Mammary epithelial cell (primary cell): Measurements from ENCODE around the gene ZBTB46.

Source experiments
- EZH2 ChIP-seq: IDR thresholded peaks from 2 replicates; pipeline ENCODE4 v1.6.1; 2012; ENCODE audit warnings: low read length, inconsistent platforms, borderline replicate concordance
- TF ChIP-seq, protein P1 (sequence below), 2 donors: IDR thresholded peaks in 1 of 2; conservative IDR thresholded peaks in 1 of 2; 2 replicates each; pipeline ENCODE4 v1.5.1; 2011 to 2012; ENCODE audit warnings: inconsistent platforms in 2 of 2, low read length in 2 of 2, mild to moderate bottlenecking in 2 of 2, control low read depth in 1 of 2, low read depth in 1 of 2; ENCODE audit not compliant: insufficient read depth in 1 of 2; ENCODE audit errors: extremely low read depth in 1 of 2

DNA sequence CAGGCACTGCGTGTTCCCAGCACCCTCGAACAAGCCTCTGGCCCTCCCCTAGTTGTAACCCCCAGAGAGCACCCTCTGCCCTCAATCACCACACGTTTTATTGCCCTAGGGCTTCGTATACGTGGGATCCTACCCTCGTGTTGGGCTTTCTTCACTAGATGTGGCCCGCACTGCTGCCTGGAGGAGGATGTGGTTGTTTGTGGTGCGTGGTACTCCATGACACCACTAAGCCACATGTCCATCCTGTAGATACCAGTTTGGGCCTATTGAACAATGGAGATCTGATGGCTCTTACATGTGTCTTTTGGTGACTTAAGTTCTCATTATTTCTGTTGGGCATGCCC, 74.4 kb downstream of the ZBTB46 start:
- TF ChIP-seq, protein P1, sequence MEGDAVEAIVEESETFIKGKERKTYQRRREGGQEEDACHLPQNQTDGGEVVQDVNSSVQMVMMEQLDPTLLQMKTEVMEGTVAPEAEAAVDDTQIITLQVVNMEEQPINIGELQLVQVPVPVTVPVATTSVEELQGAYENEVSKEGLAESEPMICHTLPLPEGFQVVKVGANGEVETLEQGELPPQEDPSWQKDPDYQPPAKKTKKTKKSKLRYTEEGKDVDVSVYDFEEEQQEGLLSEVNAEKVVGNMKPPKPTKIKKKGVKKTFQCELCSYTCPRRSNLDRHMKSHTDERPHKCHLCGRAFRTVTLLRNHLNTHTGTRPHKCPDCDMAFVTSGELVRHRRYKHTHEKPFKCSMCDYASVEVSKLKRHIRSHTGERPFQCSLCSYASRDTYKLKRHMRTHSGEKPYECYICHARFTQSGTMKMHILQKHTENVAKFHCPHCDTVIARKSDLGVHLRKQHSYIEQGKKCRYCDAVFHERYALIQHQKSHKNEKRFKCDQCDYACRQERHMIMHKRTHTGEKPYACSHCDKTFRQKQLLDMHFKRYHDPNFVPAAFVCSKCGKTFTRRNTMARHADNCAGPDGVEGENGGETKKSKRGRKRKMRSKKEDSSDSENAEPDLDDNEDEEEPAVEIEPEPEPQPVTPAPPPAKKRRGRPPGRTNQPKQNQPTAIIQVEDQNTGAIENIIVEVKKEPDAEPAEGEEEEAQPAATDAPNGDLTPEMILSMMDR (conservative IDR thresholded peaks at IDR 0.05 in 1 of 2, IDR thresholded peaks at IDR 0.05 in 1 of 2; ENCODE audit: extremely low read depth in 1 of 2, insufficient read depth in 1 of 2, low read depth in 1 of 2, low read length in 2 of 2) = no peak
- TF ChIP-seq EZH2 = no peak
